GM06990 (cell line): Measurements from ENCODE around the gene CLCN4.

Experiments used
- DNase-seq: peaks from one replicate; pipeline ENCODE4 v3.0.0-alpha.2; 2011; ENCODE audit not compliant: insufficient read length; ENCODE audit errors: extremely low read depth
- H3K27me3 ChIP-seq: replicated peaks from 2 replicates; pipeline ENCODE4 v1.6.0; 2011; ENCODE audit warnings: low read length; ENCODE audit not compliant: control insufficient read depth, insufficient read depth
- H3K36me3 ChIP-seq: 2 replicates; pipeline ENCODE4 v1.5.1; 2011; ENCODE audit warnings: low read length; ENCODE audit not compliant: control insufficient read depth, insufficient read depth
- H3K4me3 ChIP-seq: replicated peaks from 2 replicates; pipeline ENCODE4 v1.5.1; 2011; ENCODE audit warnings: low read depth, mild to moderate bottlenecking, control low read depth, low read length
- TF ChIP-seq, protein P1 (sequence below): IDR thresholded peaks from 2 replicates; pipeline ENCODE4 v1.5.1; 2011; ENCODE audit warnings: low read length, control low read depth, mild to moderate bottlenecking, inconsistent platforms; ENCODE audit not compliant: insufficient read depth, poor library complexity, severe bottlenecking

CLCN4 gene

DNA sequence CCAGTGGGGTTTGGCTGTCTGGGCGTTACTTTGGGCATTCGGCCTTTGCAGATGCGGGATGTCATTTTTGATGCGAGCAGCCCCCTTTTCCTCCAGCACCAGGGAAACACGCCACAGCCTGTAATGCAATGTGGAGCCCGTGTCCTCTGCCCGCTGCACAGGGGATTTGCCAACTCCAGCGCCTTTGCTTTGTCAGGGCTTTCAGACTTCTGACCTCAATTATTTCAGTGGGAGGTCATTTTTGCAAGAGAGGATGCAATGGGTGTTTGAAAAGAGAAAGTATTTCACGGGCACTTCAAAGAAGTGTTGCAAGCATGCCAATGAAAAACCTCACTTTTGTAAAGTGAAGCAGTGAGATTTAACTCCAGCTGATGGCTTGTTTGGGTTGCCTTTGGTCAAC, 11.5 kb downstream of the CLCN4 start:
- no peaks in the 10 kb centered on the region for H3K27me3 ChIP-seq
- TF ChIP-seq, protein P1, sequence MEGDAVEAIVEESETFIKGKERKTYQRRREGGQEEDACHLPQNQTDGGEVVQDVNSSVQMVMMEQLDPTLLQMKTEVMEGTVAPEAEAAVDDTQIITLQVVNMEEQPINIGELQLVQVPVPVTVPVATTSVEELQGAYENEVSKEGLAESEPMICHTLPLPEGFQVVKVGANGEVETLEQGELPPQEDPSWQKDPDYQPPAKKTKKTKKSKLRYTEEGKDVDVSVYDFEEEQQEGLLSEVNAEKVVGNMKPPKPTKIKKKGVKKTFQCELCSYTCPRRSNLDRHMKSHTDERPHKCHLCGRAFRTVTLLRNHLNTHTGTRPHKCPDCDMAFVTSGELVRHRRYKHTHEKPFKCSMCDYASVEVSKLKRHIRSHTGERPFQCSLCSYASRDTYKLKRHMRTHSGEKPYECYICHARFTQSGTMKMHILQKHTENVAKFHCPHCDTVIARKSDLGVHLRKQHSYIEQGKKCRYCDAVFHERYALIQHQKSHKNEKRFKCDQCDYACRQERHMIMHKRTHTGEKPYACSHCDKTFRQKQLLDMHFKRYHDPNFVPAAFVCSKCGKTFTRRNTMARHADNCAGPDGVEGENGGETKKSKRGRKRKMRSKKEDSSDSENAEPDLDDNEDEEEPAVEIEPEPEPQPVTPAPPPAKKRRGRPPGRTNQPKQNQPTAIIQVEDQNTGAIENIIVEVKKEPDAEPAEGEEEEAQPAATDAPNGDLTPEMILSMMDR, result no peak
- H3K36me3 ChIP-seq, result no peaks in the 10 kb centered on the region; the same call in 1 of the 2 replicates
- no peak for DNase-seq
- no peak overlapping the region for H3K4me3 ChIP-seq

DNA sequence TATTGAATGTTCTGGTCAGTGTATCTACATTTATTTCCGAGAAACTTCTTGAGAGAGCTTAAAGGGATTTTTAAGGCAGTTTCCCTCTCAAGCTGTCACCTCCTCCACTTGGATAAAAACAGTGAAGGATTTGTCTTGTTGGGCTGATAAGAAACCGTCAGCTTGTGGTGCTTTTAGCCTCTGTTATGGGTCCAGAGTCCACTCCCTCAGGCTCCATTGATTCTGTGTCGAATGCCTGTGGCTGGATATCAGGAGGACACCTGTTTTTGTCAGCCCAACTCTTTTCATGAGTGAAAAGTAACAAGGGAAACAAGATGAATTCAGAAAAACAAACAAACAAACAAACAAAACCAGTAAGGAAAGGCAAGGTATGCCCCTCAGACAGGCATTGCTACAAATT, 12.4 kb downstream of the CLCN4 start:
- TF ChIP-seq, protein P1, result no peak
- no peaks in the 10 kb centered on the region; the same call in 1 of the 2 replicates for H3K36me3 ChIP-seq
- H3K4me3 ChIP-seq, result no peak overlapping the region
- no peaks in the 10 kb centered on the region for H3K27me3 ChIP-seq
- DNase-seq, result no peak

DNA sequence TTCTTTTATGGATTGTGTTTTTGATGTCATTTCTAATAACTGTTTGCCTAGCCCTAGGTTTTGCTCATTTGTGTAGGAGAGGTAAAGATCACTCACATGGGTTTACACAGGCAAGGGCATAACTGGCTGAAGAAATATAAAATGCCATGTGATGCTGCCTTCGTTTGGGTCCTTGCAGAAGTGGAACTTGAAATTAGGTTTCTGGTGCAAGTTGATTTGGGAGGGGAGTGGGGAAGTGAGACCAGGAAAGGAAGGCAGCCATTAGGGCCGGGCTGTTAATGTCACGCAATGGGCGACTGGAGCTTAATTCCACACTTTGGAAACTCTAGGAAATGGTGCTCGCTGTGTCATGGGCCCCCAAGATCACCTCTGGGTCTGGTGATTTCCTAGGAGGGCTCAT, 14.5 kb downstream of the CLCN4 start:
- TF ChIP-seq, protein P1, result no peak
- Histone ChIP-seq H3K4me3 (no peak overlapping the region), H3K36me3 (no peaks in the 10 kb centered on the region), H3K27me3 (no peaks in the 10 kb centered on the region)
- DNase-seq, result no peak

DNA sequence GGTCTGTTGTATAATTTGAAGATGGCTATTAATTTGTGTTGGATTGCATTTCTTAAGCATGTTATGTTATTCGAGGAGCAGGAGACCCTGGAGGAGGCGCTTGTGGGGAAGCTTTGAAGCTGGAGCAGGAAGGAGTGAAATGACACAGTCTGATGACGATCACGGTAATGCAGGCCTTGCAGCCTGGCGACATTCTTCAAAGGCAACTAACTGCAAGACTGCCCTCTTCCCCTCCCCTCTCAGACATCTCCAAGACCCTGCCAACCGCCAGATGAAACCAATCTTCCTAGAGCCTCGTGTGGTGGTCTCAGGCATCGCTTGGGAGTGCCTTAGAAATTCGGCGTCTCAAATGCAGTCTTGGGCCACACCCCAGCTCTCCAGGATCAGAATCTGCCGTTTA, 16.1 kb downstream of the CLCN4 start:
- no peaks in the 10 kb centered on the region for H3K36me3 ChIP-seq
- DNase-seq, result no peak
- TF ChIP-seq, protein P1, result no peak
- H3K4me3 ChIP-seq, result no peak overlapping the region
- no peaks in the 10 kb centered on the region for H3K27me3 ChIP-seq

DNA sequence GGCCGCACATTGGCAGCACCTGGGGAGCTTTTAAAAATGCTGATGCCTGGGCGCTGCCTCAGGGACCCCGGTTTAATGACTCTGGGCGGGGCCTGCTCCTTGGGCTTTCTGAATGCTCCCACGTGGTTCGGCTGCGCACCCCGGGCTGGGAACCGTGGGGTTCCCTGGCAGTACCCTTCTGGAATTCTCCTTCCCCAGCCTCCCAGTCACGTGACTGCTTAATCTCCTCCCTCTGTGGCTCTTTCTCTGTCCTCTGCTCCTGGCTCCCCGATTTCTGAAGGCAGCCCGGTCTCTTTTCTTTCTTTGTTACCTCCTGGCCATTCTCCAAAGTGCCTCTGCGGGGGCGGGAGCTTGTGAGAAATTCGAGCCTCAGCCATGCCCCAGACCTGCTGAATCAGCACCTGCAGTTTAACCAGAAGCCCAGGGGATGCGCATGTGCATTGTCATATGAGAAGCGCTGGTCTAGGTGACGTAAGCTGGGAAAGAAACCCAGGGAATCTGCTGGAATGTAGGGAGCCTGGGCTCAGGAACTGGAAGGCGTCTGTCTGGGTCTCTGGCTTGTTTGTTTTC, 16.6 kb downstream of the CLCN4 start:
- DNase-seq, result no peak
- TF ChIP-seq, protein P1, result no peak

DNA sequence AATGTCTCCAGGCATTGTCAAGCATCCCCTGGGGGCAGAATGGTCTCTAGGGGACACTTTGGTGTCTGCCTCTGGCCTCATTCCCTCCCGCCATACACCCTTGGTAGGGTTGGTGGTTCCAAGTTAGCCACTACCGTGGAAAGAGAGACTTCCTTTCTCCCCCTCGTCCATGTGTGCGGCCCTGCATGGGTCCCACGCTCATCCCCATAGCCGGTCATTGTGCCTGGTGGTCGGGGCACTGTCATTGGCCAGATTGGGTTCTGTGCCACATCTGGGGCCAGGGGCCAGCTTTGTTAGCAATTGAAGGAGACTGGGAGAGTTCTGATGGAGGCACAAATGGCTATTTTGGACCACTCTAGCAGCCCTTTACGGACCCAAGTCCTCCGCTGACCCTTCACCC, 17.3 kb downstream of the CLCN4 start:
- DNase-seq, result no peak
- H3K4me3 ChIP-seq, result no peak overlapping the region
- no peaks in the 10 kb centered on the region for H3K27me3 ChIP-seq

More for the DNA sequence above, 16.6 kb downstream of the CLCN4 start:
- no peak overlapping the region for H3K4me3 ChIP-seq
- H3K27me3 ChIP-seq, result no peaks in the 10 kb centered on the region
- no peaks in the 10 kb centered on the region for H3K36me3 ChIP-seq

More for the DNA sequence above, 17.3 kb downstream of the CLCN4 start:
- H3K36me3 ChIP-seq, result no peaks in the 10 kb centered on the region
- TF ChIP-seq, protein P1, result no peak
